Measurements from ENCODE around the gene ZDHHC6.

- TF ChIP-seq EZH2phosphoT487 (IDR thresholded peaks at IDR 0.05; ENCODE audit: borderline replicate concordance) (no peak), CTCF (conservative IDR thresholded peaks at IDR 0.05; ENCODE audit: low read length) (peak; percentile 27)
Measured at GRCh38 chr10:112446855-112447619, at the start of gene ZDHHC6, which contains the start of gene VTI1A.
